Activated B cell treated with CpG ODN at 0.5 μM for 24 hours (primary cell): Measurements from ENCODE around the gene PLAAT4. TPM values are rescaled to one million over a fixed set of nuclear protein-coding genes. Genes with fewer than 3 reads are reported as not detected.

ENCODE experiments used
- ATAC-seq: fragments of 200-7000 bp; cut with Tn5 transposase; one replicate; pipeline ENCODE4 v1.10.0; 2021; ENCODE audit warnings: low read depth, mild to moderate bottlenecking, moderate library complexity
- CTCF ChIA-PET: fragments of 350-600 bp; sonication (Branson Sonifier 250); formaldehyde crosslinking; loops from one replicate; lab custom pipeline; 2021; ENCODE audit warnings: antibody characterized with exemption; lab: Charles Lee
- POLR2A ChIA-PET: fragments of 350-600 bp; sonication (Branson Sonifier 250); formaldehyde crosslinking; loops from one replicate; lab custom pipeline; 2021; ENCODE audit warnings: antibody characterized with exemption; lab: Charles Lee
- DNase-seq: peaks from one replicate; pipeline ENCODE4 v3.0.0; 2022
- H3K27ac Mint-ChIP-seq: one replicate; pipeline ENCODE4 v1.8.0; 2020; ENCODE audit warnings: mixed read lengths
- H3K27me3 Mint-ChIP-seq: one replicate; pipeline ENCODE4 v1.8.0; 2021; ENCODE audit warnings: mixed read lengths
- H3K36me3 Mint-ChIP-seq: one replicate; pipeline ENCODE4 v1.8.0; 2021; ENCODE audit warnings: low read depth, mixed read lengths
- H3K4me1 Mint-ChIP-seq: one replicate; pipeline ENCODE4 v1.8.0; 2021; ENCODE audit warnings: mixed read lengths
- H3K4me3 Mint-ChIP-seq: one replicate; pipeline ENCODE4 v1.8.0; 2020; ENCODE audit warnings: mild to moderate bottlenecking, mixed read lengths
- H3K9me3 Mint-ChIP-seq: one replicate; pipeline ENCODE4 v1.8.0; 2020; ENCODE audit warnings: mixed read lengths
- intact Hi-C: fragments of 100-400 bp; cut with micrococcal nuclease; formaldehyde crosslinking; loops from one replicate; pipeline ENCODE4 v1.15.1; 2024
- total RNA-seq: library from RNA; stranded (reverse); gene quantifications from 2 replicates; pipeline ENCODE4 v1.2.3, GENCODE V29; 2022
- TF ChIP-seq, protein P1 (sequence below): fragments of 200-600 bp; IDR thresholded peaks from one replicate; pipeline ENCODE4 v1.8.0; 2022; ENCODE audit warnings: antibody characterized with exemption, mild to moderate bottlenecking

The PLAAT4 gene
- total RNA-seq, 1 donor from 2014 or later, result 4.7 TPM

DNA sequence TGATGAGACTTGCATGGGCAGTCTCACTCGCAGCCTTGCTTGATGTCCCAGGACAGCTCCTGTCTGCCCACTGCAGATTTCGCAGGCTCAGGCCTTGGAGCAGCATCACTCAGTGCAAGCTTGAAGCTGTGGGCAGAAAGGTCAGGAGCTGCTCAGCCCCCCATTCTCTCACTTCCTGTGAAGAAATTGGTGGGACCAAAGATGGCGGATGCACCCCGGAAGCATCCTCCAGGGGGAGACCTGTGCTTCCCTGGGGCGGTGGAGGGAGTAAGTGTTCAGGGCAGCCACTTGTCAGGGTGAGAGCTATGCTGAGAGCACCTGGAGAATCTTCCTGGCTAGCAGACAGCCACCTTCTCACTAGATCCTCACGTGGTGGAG, 15.3 kb downstream of the PLAAT4 start:
- Mint-ChIP-seq H3K36me3 (no peaks in the 10 kb centered on the region), H3K4me3 (no peak overlapping the region), H3K27me3 (peaks cover 6% of the 10 kb centered on the region), H3K27ac (no peak overlapping the region), H3K4me1 (peaks cover 31% of the 10 kb centered on the region), H3K9me3 (no peaks in the 10 kb centered on the region)
- ChIA-PET CTCF (interaction anchor here (1.4 kb wide), 1 partner anchor 15 kb away, joined by 4 read pairs; the partner anchor contains the start of gene PLAAT4), POLR2A (no interaction called here)
- intact Hi-C loops, result loop anchor here (10.0 kb wide), 1 partner anchor 67 kb away; no protein-coding TSS in a partner anchor
- TF ChIP-seq, protein P1, sequence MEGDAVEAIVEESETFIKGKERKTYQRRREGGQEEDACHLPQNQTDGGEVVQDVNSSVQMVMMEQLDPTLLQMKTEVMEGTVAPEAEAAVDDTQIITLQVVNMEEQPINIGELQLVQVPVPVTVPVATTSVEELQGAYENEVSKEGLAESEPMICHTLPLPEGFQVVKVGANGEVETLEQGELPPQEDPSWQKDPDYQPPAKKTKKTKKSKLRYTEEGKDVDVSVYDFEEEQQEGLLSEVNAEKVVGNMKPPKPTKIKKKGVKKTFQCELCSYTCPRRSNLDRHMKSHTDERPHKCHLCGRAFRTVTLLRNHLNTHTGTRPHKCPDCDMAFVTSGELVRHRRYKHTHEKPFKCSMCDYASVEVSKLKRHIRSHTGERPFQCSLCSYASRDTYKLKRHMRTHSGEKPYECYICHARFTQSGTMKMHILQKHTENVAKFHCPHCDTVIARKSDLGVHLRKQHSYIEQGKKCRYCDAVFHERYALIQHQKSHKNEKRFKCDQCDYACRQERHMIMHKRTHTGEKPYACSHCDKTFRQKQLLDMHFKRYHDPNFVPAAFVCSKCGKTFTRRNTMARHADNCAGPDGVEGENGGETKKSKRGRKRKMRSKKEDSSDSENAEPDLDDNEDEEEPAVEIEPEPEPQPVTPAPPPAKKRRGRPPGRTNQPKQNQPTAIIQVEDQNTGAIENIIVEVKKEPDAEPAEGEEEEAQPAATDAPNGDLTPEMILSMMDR, result no peak
- DNase-seq (no peak), ATAC-seq (no peak)

- CTCF ChIA-PET, result no interaction called here
- no peak overlapping the region for H3K4me3 Mint-ChIP-seq
- H3K4me1 Mint-ChIP-seq, result peaks cover 31% of the 10 kb centered on the region
- H3K27ac Mint-ChIP-seq, result no peak overlapping the region
- ATAC-seq (no peak), DNase-seq (no peak)
- H3K9me3 Mint-ChIP-seq, result no peaks in the 10 kb centered on the region
- H3K27me3 Mint-ChIP-seq, result peaks cover 6% of the 10 kb centered on the region
- TF ChIP-seq, protein P1, result no peak
- intact Hi-C loops, result loop anchor here (10.0 kb wide), 1 partner anchor 68 kb away; no protein-coding TSS in a partner anchor
- no peaks in the 10 kb centered on the region for H3K36me3 Mint-ChIP-seq
- POLR2A ChIA-PET, result interaction anchor here (1.2 kb wide), 1 partner anchor 15 kb away, joined by 8 read pairs; no protein-coding TSS in a partner anchor
These were observed 16.3 kb downstream of the PLAAT4 start for GRCh38 chr11:63552921-63553320.

DNA sequence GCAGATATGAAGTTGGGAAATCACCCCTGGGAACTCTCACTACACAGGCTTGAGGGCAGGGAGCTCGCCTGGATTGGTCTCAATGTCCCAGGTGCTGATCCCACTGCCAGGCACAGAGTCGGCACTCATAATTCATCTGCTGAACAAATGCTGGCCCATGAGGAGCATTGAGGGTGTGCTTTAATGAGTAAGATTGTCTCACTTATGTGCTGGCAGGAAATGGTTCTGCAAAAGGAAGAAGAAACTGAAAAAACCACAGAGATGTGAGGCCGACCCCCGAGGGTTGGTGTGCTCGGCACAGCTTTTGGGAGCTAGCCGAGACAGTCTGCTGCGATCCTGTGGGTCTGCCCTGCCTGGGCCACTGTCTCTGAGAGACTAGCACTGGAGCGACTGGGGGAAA, 17.2 kb downstream of the PLAAT4 start:
- Mint-ChIP-seq H3K4me3 (peak overlapping the region; percentile 76), H3K4me1 (peaks cover 31% of the 10 kb centered on the region), H3K36me3 (no peaks in the 10 kb centered on the region), H3K27ac (no peak overlapping the region), H3K9me3 (no peaks in the 10 kb centered on the region), H3K27me3 (peaks cover 6% of the 10 kb centered on the region)
- intact Hi-C loops, result loop anchor here (10.0 kb wide), 1 partner anchor 69 kb away; no protein-coding TSS in a partner anchor
- TF ChIP-seq, protein P1, result no peak
- CTCF ChIA-PET, result interaction anchor here (0.6 kb wide), 1 partner anchor 48 kb away, joined by 3 read pairs; no protein-coding TSS in a partner anchor
- POLR2A ChIA-PET, result interaction anchor here (0.7 to 1.2 kb wide), 2 partner anchors 14 to 691 kb away, joined by 3 to 8 read pairs; no protein-coding TSS in a partner anchor
- DNase-seq (no peak), ATAC-seq (peak; percentile 82)

DNA sequence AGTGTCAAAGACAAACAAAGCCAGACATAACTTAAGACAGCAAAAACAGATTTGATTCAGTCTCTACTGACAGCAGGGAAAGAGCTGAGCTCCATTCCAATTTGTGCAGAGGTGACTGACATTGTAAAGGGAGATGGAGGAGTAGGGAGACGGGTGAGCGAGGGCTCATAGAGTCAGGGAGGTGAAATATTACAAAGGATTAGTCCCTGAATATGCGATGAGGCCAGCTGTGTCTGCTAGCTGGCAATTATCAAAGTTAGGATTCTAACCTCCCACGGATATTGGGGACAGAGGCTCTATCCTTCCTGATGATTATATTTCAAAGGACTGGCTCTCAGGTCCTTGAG, 18.2 kb downstream of the PLAAT4 start:
- POLR2A ChIA-PET, result no interaction called here
- TF ChIP-seq, protein P1, result no peak
- H3K4me3 Mint-ChIP-seq, result no peak overlapping the region
- no peaks in the 10 kb centered on the region for H3K36me3 Mint-ChIP-seq
- peak; percentile 2 for DNase-seq
- peaks cover 5% of the 10 kb centered on the region for H3K27me3 Mint-ChIP-seq
- CTCF ChIA-PET, result no interaction called here
- intact Hi-C loops, result loop anchor here (10.0 kb wide), 1 partner anchor 70 kb away; no protein-coding TSS in a partner anchor
- no peak for ATAC-seq
- H3K9me3 Mint-ChIP-seq, result no peaks in the 10 kb centered on the region
- H3K4me1 Mint-ChIP-seq, result peaks cover 31% of the 10 kb centered on the region
- no peak overlapping the region for H3K27ac Mint-ChIP-seq

GRCh38 chr11:63556404-63557013, 19.9 kb downstream of the PLAAT4 start:
- Mint-ChIP-seq H3K27ac (no peak overlapping the region), H3K36me3 (no peaks in the 10 kb centered on the region), H3K4me3 (no peak overlapping the region), H3K4me1 (peaks cover 24% of the 10 kb centered on the region), H3K9me3 (no peaks in the 10 kb centered on the region), H3K27me3 (peaks cover 5% of the 10 kb centered on the region)
- ChIA-PET CTCF (no interaction called here), POLR2A (no interaction called here)
- TF ChIP-seq, protein P1, result no peak
- DNase-seq, result no peak
- intact Hi-C loops, result loop anchor here (10.0 kb wide), 1 partner anchor 72 kb away; no protein-coding TSS in a partner anchor
- no peak for ATAC-seq
